Transverse colon (tissue), 4 donors: ENCODE measurements around the gene PSMB7.

ENCODE experiments used
- CTCF ChIP-seq, 5 experiments: fragments of 200-600 bp in 3 of 5; fragments of 450-650 bp in 2 of 5; sonication (generic) in 3 of 5; IDR thresholded peaks; 1 replicate in 2 of 5; 2 replicates in 3 of 5; pipeline ENCODE4 v1.5.1; 2016 to 2017; ENCODE audit warnings: antibody characterized with exemption in 5 of 5, inconsistent platforms in 3 of 5, mild to moderate bottlenecking in 2 of 5, moderate library complexity in 1 of 5
- EP300 ChIP-seq: sonication (generic); formaldehyde crosslinking; IDR thresholded peaks from one replicate; pipeline ENCODE4 v1.6.1; 2017; ENCODE audit warnings: antibody characterized with exemption, low read depth
- POLR2A ChIP-seq: fragments of 450-650 bp; IDR thresholded peaks from one replicate; pipeline ENCODE4 v1.6.1; 2016; ENCODE audit warnings: antibody characterized with exemption, mild to moderate bottlenecking, moderate library complexity
- POLR2AphosphoS5 ChIP-seq, 3 donors: sonication (generic); formaldehyde crosslinking; IDR thresholded peaks; one replicate each; pipeline ENCODE4 v1.6.1; 2016; ENCODE audit warnings: antibody characterized with exemption in 3 of 3

- TF ChIP-seq CTCF (IDR thresholded peaks at IDR 0.05), result no peak
- TF ChIP-seq POLR2A, result no peak
- TF ChIP-seq POLR2AphosphoS5 (IDR thresholded peaks at IDR 0.05), result no peak
- no peak for TF ChIP-seq EP300
Observed at GRCh38 chr9:124340219-124341069, 74.8 kb downstream of the PSMB7 start.
